GM12891 (cell line): ENCODE results near the gene UQCC2.

ENCODE experiments used
- DNase-seq: peaks from one replicate; pipeline ENCODE4 v3.0.0; 2011; ENCODE audit warnings: low spot score; ENCODE audit not compliant: insufficient read length
- FAIRE-seq: peaks from 2 replicates; lab custom pipeline; 2011; peaks lifted over from hg19 to GRCh38; lab: Jason Lieb, UNC
- PAX5 ChIP-seq: IDR thresholded peaks from 2 replicates; pipeline ENCODE4 v1.6.1; 2011; ENCODE audit warnings: low read length, moderate library complexity, mild to moderate bottlenecking; ENCODE audit not compliant: insufficient read depth, severe bottlenecking
- POLR2A ChIP-seq: IDR thresholded peaks from 2 replicates; pipeline ENCODE4 v1.6.1; 2011; ENCODE audit warnings: low read depth, low read length, control low read depth
- POLR2AphosphoS5 ChIP-seq: IDR thresholded peaks from 2 replicates; pipeline ENCODE4 v1.6.1; 2011; ENCODE audit warnings: low read depth, low read length, control low read depth
- POU2F2 ChIP-seq: IDR thresholded peaks from 2 replicates; pipeline ENCODE4 v1.6.1; 2011; ENCODE audit warnings: low read depth, mild to moderate bottlenecking, control low read depth, low read length, moderate library complexity
- SPI1 ChIP-seq: IDR thresholded peaks from 2 replicates; pipeline ENCODE4 v1.6.1; 2011; ENCODE audit warnings: low read depth, low read length, control low read depth
- TAF1 ChIP-seq: IDR thresholded peaks from 2 replicates; pipeline ENCODE4 v1.6.1; 2011; ENCODE audit warnings: low read depth, low read length, control low read depth

Gene UQCC2

GRCh38 chr6:33694401-33694931 lies 17.0 kb downstream of the UQCC2 start:
- FAIRE-seq (peak; percentile 33), DNase-seq (no peak)
- TF ChIP-seq TAF1 (no peak), POLR2AphosphoS5 (no peak), POU2F2 (no peak), POLR2A (no peak), PAX5 (no peak), SPI1 (no peak)

GRCh38 chr6:33693186-33694105 lies 18.1 kb downstream of the UQCC2 start:
- TF ChIP-seq POLR2A (no peak), SPI1 (no peak), POU2F2 (0 out of 2 replicates have a peak, but pooled peaks have one; percentile 11), POLR2AphosphoS5 (no peak)
- DNase-seq = no peak
- no peak for FAIRE-seq

- TF ChIP-seq POU2F2 (no peak), POLR2AphosphoS5 (no peak), TAF1 (no peak), POLR2A (no peak), SPI1 (no peak), PAX5 (no peak)
- FAIRE-seq (peak; percentile 97), DNase-seq (no peak)
Measured at GRCh38 chr6:33692760-33693158, 18.7 kb downstream of the UQCC2 start.

GRCh38 chr6:33692078-33692759 lies 19.3 kb downstream of the UQCC2 start:
- DNase-seq = no peak
- TF ChIP-seq POLR2AphosphoS5 (no peak), TAF1 (no peak), PAX5 (no peak), SPI1 (no peak), POU2F2 (no peak), POLR2A (no peak)
- no peak for FAIRE-seq

GRCh38 chr6:33691456-33692077 lies 19.9 kb downstream of the UQCC2 start:
- TF ChIP-seq SPI1 (no peak), POU2F2 (no peak), PAX5 (no peak), TAF1 (no peak)
- FAIRE-seq (no peak), DNase-seq (no peak)

- FAIRE-seq (no peak), DNase-seq (no peak)
- no peak for TF ChIP-seq POU2F2
- TF ChIP-seq POLR2AphosphoS5 = no peak
- TF ChIP-seq TAF1 = no peak
- no peak for TF ChIP-seq PAX5
- no peak for TF ChIP-seq POLR2A
- no peak for TF ChIP-seq SPI1
Measured at GRCh38 chr6:33690766-33691165, 20.7 kb downstream of the UQCC2 start.

GRCh38 chr6:33689879-33690278 lies 21.6 kb downstream of the UQCC2 start:
- TF ChIP-seq SPI1 (no peak), PAX5 (no peak), POLR2AphosphoS5 (no peak), POLR2A (no peak), POU2F2 (no peak), TAF1 (no peak)
- DNase-seq (no peak), FAIRE-seq (no peak)

GRCh38 chr6:33689148-33689494 lies 22.4 kb downstream of the UQCC2 start:
- no peak for TF ChIP-seq POLR2A
- no peak for TF ChIP-seq POLR2AphosphoS5
- no peak for TF ChIP-seq POU2F2
- no peak for TF ChIP-seq SPI1
- TF ChIP-seq TAF1 = no peak
- no peak for FAIRE-seq
- DNase-seq = no peak

GRCh38 chr6:33688451-33689147 lies 22.9 kb downstream of the UQCC2 start:
- DNase-seq = no peak
- FAIRE-seq = no peak
- no peak for TF ChIP-seq SPI1
- TF ChIP-seq TAF1 = no peak
- no peak for TF ChIP-seq POLR2A
- TF ChIP-seq POLR2AphosphoS5 = no peak
- no peak for TF ChIP-seq POU2F2
- TF ChIP-seq PAX5 = no peak
